GM21723 (cell line): ENCODE measurements around the gene PIGX.
"Not testable (repeated sequence)": the region's sequence is repeated elsewhere in the genome, so short reads cannot be mapped to it uniquely, and the experiment has no call there.

ENCODE experiments used
- ATAC-seq: cut with Tn5 transposase; IDR thresholded peaks from one replicate; pipeline ENCODE4 v1.9.1; 2021; ENCODE audit warnings: mild to moderate bottlenecking, moderate library complexity; ENCODE audit not compliant: unreplicated experiment

PIGX gene

GRCh38 chr3:196700801-196701200 lies 11.4 kb upstream of the PIGX start:
- ATAC-seq, result no peak

- no peak for ATAC-seq
These were observed 5.8 kb upstream of the PIGX start for GRCh38 chr3:196706327-196706726.

- ATAC-seq, result no peak
These were observed 5.4 kb upstream of the PIGX start for GRCh38 chr3:196706731-196707130.

- ATAC-seq, result no peak
These were observed 4.6 kb upstream of the PIGX start for GRCh38 chr3:196707566-196707965.

DNA sequence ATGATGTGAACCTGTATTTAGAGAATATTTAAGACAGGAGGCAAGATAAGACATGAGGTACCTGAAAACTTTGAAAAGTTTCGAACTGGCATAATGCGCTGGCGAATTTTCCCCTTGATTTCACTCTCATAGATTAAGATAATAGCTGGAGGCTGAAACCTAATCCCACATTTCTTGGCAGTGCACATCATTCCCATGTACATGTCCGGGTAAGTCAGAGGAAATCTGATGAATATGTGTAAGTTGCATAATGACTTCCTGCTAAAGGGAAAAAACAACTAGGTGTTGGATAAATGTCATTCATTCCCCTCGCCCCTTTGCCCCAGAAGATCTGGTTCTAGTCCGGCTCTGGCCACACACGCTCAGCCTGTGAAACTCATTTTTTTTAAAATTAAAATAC lies 3.7 kb upstream of the PIGX start:
- ATAC-seq, result no peak

- ATAC-seq, result peak; percentile 51
These were observed 587 bp downstream of the PIGX start for GRCh38 chr3:196712514-196713413.

DNA sequence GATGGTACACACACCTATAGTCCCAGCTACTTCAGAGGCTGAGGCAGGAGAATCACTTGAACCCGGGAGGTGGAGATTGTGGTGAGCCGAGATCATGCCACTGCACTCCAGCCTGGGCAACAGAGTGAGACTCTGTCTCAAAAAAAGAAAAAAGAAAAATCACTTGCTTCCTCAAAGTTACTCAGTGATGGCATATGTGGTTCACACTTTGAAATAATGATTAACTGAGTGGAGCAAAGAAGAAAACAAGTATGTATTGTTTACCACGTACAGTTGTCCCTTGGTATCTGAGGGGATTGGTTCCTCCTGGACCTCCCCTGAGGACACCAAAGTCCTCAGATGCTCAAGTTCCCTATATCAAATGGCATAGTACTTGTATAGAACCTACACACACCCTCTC lies 5.0 kb downstream of the PIGX start:
- ATAC-seq, result not testable (repeated sequence)

GRCh38 chr3:196721097-196721496 lies 8.9 kb downstream of the PIGX start:
- no peak for ATAC-seq

DNA sequence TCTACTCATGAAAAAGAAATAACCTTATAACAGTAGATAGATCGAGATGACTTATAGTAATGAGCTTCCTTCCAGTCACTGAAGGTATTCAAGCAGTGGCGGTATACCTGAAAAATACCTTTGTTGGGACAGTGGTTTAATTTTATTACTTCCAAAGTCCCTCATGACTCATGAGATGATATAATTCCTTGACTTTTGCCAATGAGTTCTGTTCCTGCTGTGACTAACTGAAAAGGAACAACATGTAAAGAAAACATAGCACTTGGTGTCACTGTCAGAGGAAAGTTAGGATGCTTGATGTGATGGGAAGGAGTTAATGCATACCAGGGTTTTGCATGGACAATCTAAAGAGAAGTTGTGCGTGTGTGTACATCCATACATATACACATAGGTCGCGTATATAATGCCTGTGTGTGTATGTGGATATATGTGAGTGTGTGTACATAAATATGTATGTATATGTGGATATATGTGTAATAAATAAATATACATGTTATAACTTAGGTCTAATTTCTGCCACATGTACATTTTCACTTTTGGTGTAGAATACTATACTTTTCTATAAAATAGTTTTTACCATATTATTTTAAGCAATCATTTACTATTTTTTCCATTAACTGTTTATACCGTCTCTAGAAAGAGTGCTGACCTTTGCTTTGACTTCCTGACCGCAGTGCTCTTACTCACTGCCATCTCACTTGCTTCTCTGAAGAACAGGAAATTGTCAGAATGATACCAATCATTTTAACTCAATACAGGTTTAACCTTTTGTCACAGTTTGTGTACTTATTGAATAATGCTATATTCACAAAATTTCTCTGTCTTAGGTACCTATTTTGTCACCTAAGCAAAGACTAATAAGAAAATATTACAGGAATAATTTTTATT lies 14.9 kb downstream of the PIGX start:
- ATAC-seq, result no peak

- no peak for ATAC-seq
These were observed 23.6 kb downstream of the PIGX start for GRCh38 chr3:196735751-196736150.

- no peak for ATAC-seq
These were observed 24.6 kb downstream of the PIGX start for GRCh38 chr3:196736670-196737374.

DNA sequence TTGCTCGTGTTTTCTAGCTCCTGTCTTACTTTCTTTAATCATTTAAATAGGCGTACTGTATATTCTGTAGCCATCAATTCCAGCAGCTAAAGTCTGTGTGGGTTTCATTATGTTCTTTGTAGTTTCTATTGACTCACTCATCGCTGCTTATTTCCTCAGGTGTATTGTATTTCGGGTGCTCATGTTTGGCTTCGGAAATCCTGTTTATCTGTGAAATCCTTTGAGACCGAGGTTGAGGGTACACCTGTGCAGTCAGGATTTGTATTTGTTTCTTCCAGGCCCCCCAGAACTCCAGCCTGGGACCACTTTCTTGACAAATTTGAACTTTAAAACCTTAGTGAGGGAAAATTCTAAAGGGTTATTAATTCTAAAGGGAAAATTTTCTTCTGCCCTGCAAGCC lies 25.5 kb downstream of the PIGX start:
- ATAC-seq, result no peak

DNA sequence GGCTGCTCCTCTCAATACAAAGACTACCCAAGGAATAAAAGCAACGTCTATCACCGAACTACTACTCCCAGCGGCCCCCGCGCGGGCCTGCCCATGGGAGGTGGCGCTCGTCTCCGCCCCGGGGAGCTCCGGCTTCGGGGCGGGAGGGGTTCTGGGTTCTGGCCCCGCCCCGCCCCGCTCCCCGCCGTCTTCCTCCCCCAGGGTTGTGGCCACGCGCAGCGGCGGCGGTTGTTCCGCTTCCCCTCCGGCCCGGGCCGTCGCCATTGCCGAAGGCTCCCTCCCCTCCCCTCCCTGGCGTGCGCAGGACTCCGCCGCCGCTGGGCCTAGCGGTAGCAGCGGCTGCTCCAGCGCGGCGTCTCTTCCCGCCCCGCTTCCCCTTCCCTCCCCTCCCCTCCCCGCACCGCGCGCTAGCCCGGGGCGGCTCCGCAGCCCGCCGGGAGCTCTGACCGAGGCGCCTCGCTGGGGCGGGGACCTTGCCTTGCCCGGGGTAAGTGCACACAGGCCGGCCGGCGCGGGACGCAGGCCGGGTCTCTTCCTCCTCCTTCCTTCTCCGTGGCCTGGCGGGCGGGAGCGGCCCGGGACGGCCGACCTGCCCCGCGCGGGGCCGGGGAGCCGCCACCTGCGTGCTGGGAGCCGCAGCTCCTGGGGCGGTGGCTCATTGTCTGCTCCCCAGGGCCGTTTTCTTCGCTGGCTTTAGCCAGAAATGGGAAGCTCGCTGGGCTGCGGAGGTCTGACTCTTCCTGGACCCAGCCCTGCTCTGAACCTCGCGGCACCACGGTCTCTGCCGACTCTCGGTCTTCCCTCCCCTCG lies 27.7 kb downstream of the PIGX start, which contains the start of gene PAK2:
PAK2 (plus strand) TSS at position 187 of the 810 bp plus-strand sequence. CDS start 42,790 bp downstream, outside the sequence.
- peak; percentile 89 for ATAC-seq

- ATAC-seq, result peak; percentile 4
These were observed 28.5 kb downstream of the PIGX start for GRCh38 chr3:196740481-196741248.

DNA sequence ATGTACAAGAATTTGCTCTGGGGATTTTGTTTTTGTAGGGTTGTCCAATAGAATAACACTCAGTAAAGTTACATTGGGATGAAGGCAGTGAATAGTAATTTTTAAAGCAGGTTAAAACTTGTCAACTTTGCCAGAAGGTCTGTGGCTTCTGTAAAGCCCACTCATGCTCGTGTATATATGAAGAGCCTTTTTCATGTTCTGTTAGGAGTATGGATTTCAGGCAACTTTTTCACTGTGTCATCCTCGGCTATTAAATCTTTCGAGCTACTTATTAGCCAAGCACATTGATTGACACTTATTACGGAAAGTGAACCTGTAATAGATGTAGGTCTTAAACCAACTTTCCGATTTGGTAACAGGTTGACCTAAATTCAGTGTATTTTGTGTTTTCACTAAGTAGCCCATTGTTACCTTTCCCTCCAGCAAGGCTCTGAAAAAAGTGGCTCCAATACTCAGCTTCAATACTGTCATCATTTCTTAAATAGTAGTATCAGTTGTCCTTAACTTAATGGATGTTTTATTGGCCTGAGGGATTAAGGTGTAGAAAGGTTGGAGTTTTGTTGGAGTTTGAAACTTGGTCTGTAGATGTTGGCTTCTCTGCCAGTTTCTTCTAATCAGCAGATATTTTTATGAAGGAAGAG lies 29.2 kb downstream of the PIGX start:
- ATAC-seq, result no peak

DNA sequence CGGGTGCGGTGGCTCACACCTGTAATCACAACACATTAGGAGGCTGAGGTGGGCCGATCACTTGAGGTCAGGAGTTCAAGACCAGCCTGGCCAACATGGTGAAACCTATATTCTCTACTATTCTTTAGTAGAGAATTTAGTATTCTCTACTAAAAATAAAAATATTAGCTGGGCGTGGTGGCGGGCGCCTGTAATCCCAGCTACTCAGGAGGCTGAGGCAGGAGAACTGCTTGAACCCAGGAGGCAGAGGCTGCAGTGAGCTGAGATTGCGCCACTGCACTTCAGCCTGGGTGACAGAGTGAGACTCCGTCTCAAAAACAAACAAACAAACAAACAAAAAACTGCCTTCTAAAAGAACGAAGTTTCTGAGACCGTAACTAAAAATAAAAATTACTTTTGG lies 31.4 kb downstream of the PIGX start:
- ATAC-seq, result not testable (repeated sequence)

DNA sequence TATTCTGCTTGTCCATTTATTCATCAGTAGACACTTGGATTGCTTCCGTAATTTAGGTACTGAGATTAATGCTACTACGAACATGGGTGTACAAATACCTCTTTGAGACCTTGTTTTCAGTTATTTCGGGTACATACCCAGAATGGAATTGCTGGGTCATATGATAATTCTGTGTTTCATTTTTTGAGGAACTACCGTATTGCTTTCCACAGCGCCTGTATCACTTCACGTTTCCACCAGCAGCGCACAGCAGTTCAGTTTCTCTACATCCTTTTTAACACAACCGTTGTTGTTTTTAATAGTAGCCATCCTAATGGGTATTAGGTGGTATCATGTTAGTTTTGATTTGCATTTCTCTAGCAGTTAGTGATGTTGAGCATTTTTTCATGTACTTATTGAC lies 36.9 kb downstream of the PIGX start:
- ATAC-seq, result no peak

GRCh38 chr3:196753201-196753600 lies 41.0 kb downstream of the PIGX start:
- no peak for ATAC-seq
